ENCODE data around the gene SYNRG. TPM values are rescaled to one million over a fixed set of nuclear protein-coding genes. Genes with fewer than 3 reads are reported as not detected.

SYNRG gene
- total RNA-seq, 2 donors from 2014 or later: 25.2 to 32.0 TPM

DNA sequence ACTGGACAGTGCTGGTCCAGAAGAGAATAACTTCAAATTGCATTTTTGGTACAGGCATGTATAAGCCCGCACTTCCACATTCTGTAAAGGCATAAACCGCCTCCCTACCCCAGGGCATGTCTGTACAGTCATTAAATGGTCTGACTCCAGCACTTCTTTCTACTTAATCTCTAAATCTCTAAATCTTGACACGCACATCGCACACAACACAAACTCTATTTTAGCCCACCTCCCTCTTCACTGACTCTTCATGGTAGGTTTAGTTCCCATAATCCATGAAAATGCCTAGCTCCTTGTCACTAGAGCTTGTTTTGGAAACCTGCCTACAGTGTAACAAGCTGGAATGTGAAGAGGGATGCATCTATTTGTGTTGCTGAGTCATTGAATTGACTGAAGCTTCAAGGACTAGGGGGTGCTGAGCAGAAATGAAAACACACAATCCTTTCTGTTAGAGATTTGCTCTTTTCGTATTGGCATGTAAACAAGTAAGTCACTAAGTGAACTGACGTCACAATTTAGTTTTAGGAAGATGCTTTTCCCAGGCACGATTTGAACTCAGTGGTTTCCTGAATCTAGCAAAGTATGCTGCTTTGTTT, 121.1 kb downstream of the SYNRG start:
- peak; percentile 31 to 43 for ATAC-seq
- intact Hi-C loops (cut with DNase I): no loop called here
- DNase-seq: no peak

DNA sequence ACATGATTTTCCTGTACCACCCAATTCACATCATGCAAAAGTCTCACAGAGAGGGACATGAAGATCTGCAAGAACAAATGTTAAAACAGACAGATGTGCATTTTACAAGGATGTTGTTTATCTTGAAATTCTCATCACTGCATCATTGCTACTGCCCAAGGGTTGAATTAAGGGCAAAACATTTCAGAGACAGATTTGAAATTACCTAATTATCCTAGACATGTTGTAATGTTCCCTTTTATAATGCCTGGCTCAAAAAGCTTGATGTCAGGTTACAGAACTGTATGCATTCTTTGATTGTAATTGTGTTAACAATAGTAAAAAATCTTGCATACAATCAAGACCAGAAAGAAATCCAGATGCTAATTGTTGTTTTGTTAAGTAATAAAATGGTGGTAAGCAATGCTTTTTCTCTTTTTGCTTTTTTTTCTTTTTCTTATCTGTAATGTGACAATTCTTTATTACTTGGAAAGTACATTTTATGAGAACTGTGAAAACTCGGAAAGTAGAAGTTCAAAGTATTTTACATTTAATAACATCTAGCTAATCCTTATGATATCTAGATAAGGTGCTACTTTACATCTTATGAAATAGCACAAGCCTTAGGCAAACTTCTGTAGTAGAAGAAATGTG, 123.2 kb downstream of the SYNRG start:
- ATAC-seq: no peak
- DNase-seq: no peak
- intact Hi-C loops (cut with DNase I): no loop called here

DNA sequence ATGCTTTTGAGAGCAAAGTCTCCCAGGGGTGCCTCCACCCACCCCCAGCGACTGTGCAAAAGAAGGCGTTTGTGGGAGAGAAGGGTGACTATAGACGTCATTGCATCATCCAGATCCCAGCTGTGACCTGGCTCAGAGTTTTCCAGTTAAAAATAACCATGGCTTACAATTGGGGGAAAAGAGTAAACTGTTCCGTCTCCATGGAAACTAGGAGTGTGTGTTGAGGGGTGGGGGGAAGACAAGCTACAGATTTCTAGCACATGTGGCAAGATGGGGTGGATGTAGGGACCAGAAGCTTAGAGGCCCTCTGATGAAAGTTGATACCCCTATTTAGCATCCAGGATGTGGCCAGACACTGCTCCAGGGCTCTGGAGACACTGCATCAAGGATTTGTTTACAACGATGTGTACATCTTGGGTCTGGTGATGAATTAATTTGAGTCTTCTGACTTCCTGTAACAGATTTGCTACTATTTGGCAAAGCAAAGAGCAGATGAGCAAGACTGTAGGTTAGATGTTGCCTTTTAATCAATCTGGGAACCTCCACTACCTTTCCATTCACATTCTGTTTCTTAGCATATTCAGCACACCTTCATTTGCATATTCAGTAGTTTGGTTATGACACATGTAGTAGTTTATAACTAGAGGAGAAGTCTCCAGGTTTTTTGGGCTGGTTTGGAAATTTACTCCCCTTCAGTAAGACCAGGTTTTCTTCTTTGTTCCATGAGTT, 125.7 kb downstream of the SYNRG start:
- DNase-seq (no peak), ATAC-seq (peak in 1 of 2 donors; percentile 20)
- intact Hi-C loops (cut with DNase I): no loop called here

DNA sequence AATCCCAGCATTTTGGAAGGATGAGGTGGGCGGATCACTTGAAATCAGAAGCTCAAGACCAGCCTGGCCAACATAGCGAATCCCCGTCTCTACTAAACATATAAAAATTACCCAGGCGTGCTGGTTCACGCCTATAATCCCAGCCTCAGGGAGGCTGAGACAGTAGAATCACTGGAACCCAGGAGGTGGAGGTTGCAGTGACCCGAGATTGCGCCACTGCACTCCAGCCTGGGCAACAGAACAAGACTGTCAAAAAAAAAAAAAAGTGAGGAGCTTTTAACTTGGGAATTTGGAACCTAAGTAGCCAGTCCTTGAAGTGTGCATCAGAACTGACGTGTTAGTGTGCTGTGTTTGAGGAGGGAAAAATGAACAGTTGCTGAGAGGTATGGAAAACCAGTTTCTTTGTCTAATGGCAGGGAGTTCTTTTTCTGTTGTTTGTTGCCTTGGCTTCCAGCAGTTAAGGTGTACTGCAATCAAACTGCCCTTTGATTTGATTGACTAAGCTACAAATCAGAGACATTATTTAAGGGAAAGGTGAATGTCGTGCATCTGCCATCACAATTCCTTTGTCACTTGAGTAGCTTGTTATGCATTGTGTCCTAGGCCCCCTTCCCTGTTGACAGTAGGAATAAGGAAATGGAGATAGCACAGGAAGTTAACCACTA, 128.1 kb downstream of the SYNRG start:
- no peak for ATAC-seq
- intact Hi-C loops (cut with DNase I): no loop called here
- no peak for DNase-seq

DNA sequence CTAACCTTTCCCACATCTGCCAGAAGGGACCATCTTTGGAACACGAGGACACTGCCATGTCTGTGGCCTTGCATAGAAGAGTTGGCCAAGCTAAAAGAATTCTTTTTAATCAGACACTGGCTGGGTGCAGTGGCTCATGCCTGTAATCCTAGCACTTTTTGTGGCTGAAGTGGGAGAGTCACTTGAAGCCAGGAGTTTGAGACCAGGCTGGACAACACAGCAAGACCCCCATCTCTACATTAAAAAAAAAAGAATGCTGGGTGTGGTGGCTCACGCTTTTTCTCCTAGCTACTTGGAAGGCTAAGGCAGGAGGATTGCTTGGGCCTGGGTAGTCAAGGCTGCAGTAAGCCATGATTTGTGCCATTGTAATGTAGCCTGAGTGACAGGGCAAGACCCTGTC, 128.8 kb downstream of the SYNRG start:
- DNase-seq: no peak
- no peak for ATAC-seq
- intact Hi-C loops (cut with DNase I): no loop called here

DNA sequence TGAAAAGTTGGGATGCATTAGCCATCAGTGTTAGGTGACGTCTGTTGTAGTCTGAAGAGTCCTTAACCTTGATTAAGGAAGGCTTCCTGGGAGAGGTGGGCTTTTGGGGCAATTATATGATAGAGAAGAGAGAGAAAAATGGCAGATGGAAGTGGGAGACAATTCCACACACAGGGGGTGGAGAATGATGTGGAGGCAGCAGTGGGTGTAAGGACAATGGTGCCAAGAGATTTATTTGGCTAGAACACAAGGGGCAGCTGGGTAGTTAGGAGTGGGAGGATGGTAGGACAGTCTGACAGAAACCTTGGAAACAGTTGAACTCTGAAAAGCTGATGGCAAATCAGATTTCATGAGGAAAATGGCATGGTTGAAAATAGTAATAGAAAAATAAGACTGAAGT, 130.2 kb downstream of the SYNRG start:
- ATAC-seq (no peak), DNase-seq (no peak)
- intact Hi-C loops (cut with DNase I): no loop called here

DNA sequence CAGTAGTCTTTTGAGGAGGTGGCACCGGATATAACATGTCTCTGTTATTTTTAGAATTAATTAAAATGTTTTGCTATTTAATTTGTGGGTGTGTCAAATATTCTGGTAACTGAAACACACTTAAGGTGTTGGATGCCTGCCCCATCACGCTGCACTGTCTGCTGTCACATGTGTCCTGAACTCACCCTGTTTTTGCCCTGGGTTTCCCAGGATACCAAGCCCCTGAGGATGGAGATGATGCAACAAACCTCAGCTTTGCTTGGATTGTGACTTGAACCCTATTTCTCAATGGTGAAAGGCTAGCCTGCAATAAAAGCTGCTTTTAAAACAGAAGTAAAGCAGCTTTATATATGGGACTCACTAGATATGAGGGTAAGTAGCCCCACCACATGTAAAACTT, 131.0 kb downstream of the SYNRG start:
- ATAC-seq (peak; percentile 45 to 74), DNase-seq (peak; percentile 55)
- intact Hi-C loops (cut with DNase I): no loop called here

DNA sequence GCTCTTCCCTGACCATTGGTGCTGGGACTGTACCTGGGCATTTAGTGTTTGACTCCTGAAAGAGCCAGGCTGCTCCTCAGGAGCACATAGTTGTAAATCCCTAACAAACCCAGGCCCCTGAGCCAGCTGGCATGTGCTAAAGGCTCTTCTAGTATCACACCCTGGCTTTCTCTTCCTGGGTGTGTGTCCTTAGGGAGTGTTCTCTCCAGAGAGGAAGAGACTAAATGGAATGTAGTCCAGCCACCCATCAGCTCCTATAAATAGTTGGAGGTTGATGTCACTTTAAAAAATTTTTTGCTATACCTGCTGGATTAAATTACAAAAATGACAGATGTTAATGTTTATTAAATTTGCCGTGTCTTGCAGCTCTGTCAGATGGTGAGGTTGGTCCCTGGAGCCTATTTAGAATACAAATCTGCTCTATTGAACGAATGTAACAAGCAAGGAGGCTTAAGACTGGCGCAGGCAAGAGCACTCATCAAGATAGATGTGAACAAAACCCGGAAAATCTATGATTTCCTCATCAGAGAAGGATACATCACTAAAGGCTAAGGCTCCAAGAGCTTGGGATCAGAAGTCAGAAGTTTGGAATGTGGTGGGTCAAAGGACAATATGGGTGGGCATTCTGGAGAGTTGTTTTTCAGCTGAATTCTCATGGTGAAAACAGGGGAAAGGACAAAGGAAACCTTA, 132.6 kb downstream of the SYNRG start:
- intact Hi-C loops (cut with DNase I): no loop called here
- DNase-seq (peak; percentile 40), ATAC-seq (peak; percentile 88)

DNA sequence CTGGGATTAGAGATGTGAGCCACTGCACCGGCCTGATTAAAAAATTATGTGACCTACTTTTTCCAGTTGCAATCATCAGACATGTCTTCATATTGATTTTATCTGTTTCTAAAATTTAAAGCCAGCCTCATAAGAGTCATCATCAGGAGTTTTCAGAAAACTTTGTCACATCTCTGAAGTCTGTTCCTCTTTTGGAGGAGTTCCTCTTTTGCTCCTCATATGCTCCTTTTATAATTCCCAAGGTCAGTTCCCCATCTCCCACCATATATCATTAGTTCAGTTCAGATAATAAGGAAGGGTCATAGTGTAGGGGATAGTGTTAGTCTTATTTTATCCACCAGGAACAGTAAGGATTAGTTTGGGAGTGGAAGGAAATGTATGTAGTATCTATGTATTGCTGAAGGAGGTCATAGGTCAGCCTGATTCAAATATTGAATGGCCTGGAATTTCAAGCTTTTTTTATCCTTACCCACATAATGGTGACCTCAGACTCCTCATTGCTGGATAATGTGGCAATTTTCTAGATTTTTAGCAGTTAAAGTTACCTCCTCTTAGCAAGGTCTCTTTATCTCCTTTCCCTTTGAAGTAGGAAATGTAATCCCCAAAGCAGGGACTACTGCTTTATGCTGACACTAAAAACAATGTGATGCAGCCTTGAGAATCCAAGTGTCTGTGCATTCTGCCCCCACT, 133.3 kb downstream of the SYNRG start:
- intact Hi-C loops (cut with DNase I): no loop called here
- no peak for ATAC-seq
- no peak for DNase-seq

DNA sequence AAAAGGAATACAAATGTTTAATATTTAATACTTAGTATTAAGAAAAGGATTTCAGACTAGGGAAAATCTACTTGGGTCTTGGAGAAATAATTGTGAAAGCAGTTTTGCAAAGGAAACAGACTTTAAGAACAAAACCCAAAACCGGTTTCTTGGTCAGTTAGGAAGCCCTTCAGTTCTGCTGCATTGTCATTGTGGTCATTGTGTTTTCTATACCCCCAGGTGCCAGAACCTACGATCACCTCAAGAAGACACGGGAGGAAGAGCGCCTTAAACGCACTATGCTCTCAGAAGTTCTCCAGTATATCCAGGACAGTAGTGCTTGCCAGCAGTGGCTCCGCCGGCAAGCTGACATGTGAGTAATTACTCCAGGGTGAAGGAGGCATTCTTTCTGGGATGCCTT, 139.0 kb downstream of the SYNRG start:
- DNase-seq: no peak
- intact Hi-C loops (cut with DNase I): no loop called here
- ATAC-seq: no peak

DNA sequence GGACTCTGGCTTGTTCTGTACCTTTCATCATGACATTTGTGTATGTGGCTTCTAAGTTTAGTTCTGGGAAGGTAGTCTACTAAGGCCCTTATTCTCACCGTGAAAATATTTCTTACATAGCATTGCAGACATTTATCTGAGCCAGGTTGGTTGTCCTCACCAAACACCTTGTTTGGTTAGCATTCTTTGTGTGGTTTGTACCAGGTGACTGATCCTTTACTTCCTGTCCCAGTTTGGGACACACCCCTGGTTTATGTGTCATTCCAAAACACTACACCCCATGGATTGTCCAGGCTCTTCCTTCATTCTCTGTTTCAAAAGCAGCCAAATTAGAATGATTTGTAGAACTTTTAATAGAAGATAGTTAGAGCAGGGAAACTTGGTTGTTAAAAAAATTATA, 142.7 kb downstream of the SYNRG start:
- no peak for DNase-seq
- intact Hi-C loops (cut with DNase I): loop anchor here in 1 of 2 donors (10.0 kb wide), 1 partner anchor 108 kb away; no protein-coding TSS in a partner anchor
- ATAC-seq: no peak

DNA sequence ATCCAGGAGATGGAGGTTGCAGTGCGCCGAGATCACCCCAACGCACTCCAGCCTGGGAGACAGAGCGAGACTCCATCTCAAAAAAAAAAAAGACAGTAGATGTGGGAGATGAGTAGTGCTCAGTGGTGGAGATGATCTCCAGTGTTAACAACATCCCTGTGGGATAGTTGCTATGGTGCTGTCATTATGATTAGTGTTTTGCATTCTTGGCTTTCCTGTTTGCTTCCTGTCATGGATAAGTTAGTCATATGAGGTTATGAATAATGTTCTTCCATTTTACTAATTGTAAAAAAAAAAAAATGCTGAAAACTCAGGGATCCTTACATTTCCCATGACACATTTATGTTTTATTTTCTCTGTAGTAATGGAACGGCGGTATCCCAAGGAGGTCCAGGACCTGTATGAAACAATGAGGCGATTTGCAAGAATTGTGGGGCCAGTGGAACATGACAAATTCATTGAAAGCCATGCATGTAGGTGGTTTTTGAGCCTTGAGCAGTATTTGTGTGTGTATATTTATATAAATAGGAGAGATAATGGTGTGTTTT, 144.1 kb downstream of the SYNRG start:
- ATAC-seq (no peak), DNase-seq (no peak)
- intact Hi-C loops (cut with DNase I): loop anchor here in 1 of 2 donors (10.0 kb wide), 1 partner anchor 110 kb away; no protein-coding TSS in a partner anchor

Small RNA genes within 50 kb of the gene (microRNA-seq; reads per million reads assigned to microRNA genes)
- 0 reads per million in 2 donors for gene MIR378J

Other genes starting within 250 kb of the SYNRG start
- gene C17orf78, start 233.4 kb downstream of the SYNRG start, total RNA-seq: not detected
- 10 to 100 TPM; 28.1 to 49.6 TPM for gene ACACA, start 202.6 kb downstream of the SYNRG start, total RNA-seq
- 10 to 100 TPM; 13.5 to 18.9 TPM for gene TADA2A, start 202.5 kb downstream of the SYNRG start, total RNA-seq
- 10 to 100 TPM; 18.7 to 19.1 TPM for gene DUSP14, start 119.5 kb downstream of the SYNRG start, total RNA-seq
- 10 to 100 TPM; 13.5 to 16.3 TPM for gene DDX52, start 34.0 kb upstream of the SYNRG start, total RNA-seq
- gene HNF1B, start 135.6 kb upstream of the SYNRG start, total RNA-seq: not detected